H1 (cell line): ENCODE measurements around the gene IGFBP3. TPM values are rescaled to one million over a fixed set of nuclear protein-coding genes. Genes with fewer than 3 reads are reported as not detected.

Experiments used
- CHD2 ChIP-seq: IDR thresholded peaks from 2 replicates; pipeline ENCODE4 v1.6.1; 2012; ENCODE audit warnings: low read length, improper control_type of control experiment
- GTF2F1 ChIP-seq: IDR thresholded peaks from 2 replicates; pipeline ENCODE4 v1.6.1; 2012; ENCODE audit warnings: low read depth, low read length, improper control_type of control experiment, borderline replicate concordance
- SAP30 ChIP-seq: fragments of 300-600 bp; sonication (generic); IDR thresholded peaks from 2 replicates; pipeline ENCODE4 v1.7.1; 2012; ENCODE audit warnings: low read length, moderate library complexity, mild to moderate bottlenecking, inconsistent platforms; ENCODE audit not compliant: insufficient read depth, insufficient replicate concordance
- SP4 ChIP-seq: IDR thresholded peaks from 2 replicates; pipeline ENCODE4 v1.6.1; 2012; ENCODE audit warnings: low read length, inconsistent platforms
- polyA plus RNA-seq, 7 experiments: library from polyadenylated mRNA; depleted of rRNA in 3 of 7; stranded (reverse) in 5 of 7; unstranded in 2 of 7; fragments of >200 nt in 5 of 7; fragments of 200-250 nt in 2 of 7; gene quantifications; 1 replicate in 5 of 7; 2 replicates in 1 of 7; 4 replicates in 1 of 7; pipeline versions ENCODE4 v1.2.1 to v1.2.3, GENCODE V29; 2011 to 2013; ENCODE audit warnings: missing spikeins in 2 of 7, mixed read lengths in 2 of 7
- total RNA-seq: library from RNA; stranded (reverse); fragmentation: NEBNext Ultra II Directional; extraction: Animal tissue kit (Norgen Biotek cat#: 25700); gene quantifications from 2 replicates; pipeline ENCODE4 v1.2.1, GENCODE V29; 2021
- TF ChIP-seq, protein P1 (sequence below), 3 experiments: IDR thresholded peaks; 1 replicate in 2 of 3; 2 replicates in 1 of 3; pipeline versions ENCODE4 v1.5.1 to v1.6.1; 2011; ENCODE audit warnings: low read length in 3 of 3, mild to moderate bottlenecking in 3 of 3, inconsistent platforms in 2 of 3, low read depth in 1 of 3, moderate library complexity in 1 of 3; ENCODE audit not compliant: insufficient read depth in 1 of 3; ENCODE audit errors: control extremely low read depth in 1 of 3

The IGFBP3 gene
- total and polyA plus RNA-seq, 2 of the 8 experiments (the other 6 are each of a cell fraction or from before 2014, with no cell fraction given), result 5.5 to 12.1 TPM

DNA sequence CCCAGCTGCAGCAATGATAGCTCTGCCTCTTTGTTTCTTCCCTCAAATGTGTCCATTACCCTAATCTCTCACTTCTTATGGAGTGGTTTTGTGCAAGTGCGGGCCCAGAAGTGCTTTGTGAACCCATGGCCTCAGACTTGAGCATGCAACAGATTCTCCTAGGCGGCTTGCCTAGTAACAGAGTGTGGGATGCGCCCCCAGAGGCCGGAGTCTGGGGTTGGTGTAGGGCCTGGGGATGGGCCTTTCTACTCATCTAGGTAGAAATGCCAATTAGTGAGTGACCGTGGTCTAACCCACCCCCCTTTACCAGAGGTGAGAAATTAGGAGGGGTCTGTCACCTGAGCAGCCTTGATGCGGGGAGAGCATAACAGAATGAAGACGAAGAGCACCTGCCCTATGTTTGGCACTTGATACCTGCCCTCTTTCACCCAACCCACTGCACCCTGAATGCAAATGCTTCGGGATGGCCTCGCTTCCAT lies 39.8 kb downstream of the IGFBP3 start (continued):
- TF ChIP-seq, protein P1, sequence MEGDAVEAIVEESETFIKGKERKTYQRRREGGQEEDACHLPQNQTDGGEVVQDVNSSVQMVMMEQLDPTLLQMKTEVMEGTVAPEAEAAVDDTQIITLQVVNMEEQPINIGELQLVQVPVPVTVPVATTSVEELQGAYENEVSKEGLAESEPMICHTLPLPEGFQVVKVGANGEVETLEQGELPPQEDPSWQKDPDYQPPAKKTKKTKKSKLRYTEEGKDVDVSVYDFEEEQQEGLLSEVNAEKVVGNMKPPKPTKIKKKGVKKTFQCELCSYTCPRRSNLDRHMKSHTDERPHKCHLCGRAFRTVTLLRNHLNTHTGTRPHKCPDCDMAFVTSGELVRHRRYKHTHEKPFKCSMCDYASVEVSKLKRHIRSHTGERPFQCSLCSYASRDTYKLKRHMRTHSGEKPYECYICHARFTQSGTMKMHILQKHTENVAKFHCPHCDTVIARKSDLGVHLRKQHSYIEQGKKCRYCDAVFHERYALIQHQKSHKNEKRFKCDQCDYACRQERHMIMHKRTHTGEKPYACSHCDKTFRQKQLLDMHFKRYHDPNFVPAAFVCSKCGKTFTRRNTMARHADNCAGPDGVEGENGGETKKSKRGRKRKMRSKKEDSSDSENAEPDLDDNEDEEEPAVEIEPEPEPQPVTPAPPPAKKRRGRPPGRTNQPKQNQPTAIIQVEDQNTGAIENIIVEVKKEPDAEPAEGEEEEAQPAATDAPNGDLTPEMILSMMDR (IDR thresholded peaks at IDR 0.05; ENCODE audit: control extremely low read depth in 1 of 3, insufficient read depth in 1 of 3, low read depth in 1 of 3, low read length in 3 of 3), result no peak
- TF ChIP-seq GTF2F1, result no peak
- TF ChIP-seq SP4, result no peak
- TF ChIP-seq SAP30, result no peak
- no peak for TF ChIP-seq CHD2
